Measurements from ENCODE around the gene KCNAB1.

Gene KCNAB1

DNA sequence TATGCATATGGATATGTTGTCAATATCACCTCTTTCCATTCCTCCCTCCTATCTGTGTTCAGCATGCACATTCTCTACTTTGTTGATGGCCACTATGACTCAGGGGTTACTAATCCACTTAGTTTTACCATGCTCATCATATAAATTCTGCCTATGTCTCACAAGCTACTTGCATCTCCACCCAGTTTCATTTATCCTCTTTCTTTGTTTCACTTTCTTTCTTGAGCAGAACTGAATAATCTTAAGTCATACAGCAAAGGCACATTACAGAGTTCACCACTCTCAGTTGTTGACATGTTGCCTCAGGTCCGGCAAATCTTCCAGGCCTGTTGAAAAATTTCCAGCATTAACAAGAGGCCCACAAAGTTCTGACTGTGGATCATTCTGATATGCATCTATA, 363.0 kb downstream of the KCNAB1 start:
- no peak for DNase-seq

DNA sequence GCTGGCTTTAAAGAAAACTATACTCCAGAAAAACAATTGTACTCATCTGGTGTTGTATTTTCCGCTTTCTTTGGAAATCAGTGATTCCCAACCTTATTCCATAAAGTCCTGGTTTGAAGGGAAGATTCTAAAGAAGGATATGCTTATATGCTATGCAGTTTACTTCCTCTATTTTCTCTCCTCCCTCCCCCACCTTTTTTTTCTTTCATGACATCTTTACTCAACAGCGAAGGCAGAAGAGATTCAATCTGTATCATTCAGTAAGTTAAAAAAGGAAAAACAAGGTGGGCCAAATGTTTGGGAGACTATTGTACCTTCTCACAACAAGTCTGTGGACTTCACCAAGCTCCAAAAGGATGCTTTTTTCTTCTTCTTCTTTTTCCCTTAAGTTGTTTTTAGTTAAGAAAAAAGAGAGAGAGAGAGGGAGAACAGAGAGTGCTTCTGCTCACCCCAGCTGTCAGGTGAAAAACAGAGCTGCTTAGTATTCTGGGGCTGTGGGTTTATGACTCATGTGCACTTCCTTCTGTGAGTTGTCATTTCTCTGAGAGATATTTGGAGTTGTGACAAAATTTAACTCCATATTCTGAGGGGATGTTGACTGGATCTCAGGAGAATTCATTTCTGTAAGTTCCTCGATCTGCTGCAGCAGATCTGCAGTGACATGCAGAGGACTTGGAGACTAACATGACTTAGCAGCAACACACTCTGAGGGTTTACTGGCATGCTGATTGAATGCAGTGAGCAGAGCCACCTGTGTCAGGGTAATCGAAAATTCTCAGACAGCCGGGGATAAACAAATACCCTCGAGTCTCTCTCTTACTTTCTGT, 363.8 kb downstream of the KCNAB1 start:
- peak in 14 of 56 donors; percentile 10 to 60 (median 22) for DNase-seq

DNA sequence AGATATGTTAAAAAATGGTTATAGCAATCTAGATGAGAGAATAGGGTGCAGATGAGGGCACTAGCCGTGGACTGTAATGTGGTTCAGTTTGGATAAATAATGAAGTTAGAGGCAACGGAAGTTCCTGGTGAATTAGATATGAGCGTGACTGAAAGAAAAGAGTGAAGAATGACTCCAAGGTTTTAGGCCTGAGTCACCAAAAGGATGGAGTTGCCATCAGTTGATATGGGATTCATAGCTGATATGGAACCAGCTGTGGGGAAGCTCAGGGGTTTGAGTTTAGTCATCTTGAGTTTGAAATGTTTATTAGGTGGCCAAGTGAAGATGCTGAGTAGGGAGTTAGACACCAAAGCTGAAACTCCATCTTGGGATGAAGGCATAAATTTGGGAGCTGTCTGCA, 368.4 kb downstream of the KCNAB1 start:
- DNase-seq = no peak

GRCh38 chr3:156489462-156489911, 369.1 kb downstream of the KCNAB1 start:
- DNase-seq = no peak

- no peak for DNase-seq
Measured at GRCh38 chr3:156491192-156491591, 370.8 kb downstream of the KCNAB1 start.

DNA sequence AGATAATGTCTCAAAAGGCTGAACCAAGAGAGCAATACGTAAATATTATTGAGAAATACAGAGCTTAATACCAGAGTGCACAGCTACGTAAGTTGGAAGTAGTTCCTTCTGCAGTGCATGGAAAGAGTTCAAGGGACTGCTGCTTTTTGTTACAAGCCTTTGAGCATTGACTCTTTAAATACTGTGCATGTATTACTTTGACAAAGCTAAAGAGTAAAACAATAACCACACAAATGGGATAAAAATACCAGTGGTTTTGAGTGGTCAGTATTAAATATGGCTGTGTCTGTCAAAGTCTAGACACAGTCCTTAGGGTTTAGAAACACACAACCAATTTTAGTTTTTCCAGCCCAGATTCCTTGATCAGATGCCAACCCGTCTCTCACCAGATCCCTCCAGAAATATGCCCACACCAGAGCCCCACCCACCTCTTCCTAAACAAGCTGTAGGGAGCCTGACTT, 372.5 kb downstream of the KCNAB1 start:
- DNase-seq = no peak

DNA sequence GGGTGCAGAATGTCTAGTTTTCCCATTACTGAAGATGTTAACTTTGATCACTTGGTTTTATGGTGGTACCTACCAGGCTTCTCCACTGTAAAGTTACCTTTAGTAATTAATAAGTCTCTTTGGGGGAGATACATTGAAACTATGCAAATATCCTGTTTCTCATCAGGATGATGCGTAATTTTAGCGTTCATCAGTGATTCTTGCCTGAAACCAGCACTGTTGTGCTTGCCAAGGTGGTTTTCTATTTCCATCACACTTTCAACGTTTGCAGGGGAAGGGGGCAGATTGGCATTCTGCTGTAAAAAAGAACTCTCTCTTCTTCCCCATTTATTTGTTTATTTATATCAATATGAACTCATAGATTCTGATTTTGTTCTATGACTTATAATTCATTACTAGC, 373.5 kb downstream of the KCNAB1 start:
- no peak for DNase-seq

DNA sequence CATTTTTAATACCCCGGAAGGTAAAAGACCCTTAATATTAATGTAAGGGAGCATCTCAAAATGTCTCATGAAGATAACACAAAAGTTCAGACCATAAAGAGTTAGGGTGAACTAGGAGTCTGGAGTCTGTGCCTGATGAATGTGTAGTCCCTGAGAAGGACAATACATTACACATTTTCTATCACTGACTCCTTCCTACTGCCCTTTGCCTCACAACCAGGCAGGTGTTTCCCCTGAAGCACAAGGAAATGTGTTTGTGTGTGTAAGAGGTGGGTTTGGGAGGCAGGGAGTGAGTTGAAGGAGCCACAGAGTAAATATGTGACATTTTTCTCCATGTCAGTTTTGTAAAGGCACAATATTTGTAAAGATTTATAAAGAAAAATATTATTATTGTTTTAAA, 375.4 kb downstream of the KCNAB1 start:
- no peak for DNase-seq

DNA sequence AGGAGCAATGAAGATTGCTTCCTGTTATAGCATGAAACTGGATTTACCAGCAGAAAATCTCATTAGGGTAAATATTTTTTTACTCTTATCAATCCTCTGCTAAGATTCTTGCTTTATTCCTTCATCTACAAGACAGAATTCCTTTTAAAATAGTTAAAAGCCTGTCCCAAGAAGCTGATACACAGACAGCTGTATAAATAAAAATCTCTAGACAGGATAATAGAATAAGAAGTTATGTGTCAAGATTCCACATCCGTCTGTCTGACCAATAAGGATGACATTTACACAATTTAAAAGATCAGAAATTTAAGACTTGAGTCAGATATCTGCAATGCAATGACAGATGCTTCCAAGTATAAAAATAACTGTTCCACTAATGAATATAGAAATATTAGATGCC, 376.9 kb downstream of the KCNAB1 start:
- DNase-seq = no peak

DNA sequence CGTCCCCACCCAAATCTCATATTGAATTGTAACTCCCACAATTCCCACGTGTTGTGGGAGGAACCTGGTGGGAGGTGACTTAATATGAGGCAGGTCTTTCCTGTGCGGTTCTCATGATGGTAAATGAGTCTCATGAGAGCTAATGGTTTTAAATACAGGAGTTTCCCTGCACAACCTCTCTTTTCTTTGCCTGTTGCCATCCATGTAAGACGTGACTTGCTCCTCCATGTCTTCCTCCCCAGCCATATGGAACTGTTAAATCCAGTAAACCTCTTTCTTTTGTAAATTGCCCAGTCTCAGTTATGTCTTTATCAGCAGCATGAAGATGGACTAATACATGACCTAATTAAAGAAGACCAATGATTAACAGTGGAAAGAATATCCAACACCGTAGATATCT, 377.9 kb downstream of the KCNAB1 start:
- DNase-seq = no peak

GRCh38 chr3:156507285-156507684, 386.9 kb downstream of the KCNAB1 start:
- DNase-seq = no peak

- DNase-seq = peak in 1 of 56 donors; percentile 7
Measured at GRCh38 chr3:156509189-156510174, 389.1 kb downstream of the KCNAB1 start.

DNA sequence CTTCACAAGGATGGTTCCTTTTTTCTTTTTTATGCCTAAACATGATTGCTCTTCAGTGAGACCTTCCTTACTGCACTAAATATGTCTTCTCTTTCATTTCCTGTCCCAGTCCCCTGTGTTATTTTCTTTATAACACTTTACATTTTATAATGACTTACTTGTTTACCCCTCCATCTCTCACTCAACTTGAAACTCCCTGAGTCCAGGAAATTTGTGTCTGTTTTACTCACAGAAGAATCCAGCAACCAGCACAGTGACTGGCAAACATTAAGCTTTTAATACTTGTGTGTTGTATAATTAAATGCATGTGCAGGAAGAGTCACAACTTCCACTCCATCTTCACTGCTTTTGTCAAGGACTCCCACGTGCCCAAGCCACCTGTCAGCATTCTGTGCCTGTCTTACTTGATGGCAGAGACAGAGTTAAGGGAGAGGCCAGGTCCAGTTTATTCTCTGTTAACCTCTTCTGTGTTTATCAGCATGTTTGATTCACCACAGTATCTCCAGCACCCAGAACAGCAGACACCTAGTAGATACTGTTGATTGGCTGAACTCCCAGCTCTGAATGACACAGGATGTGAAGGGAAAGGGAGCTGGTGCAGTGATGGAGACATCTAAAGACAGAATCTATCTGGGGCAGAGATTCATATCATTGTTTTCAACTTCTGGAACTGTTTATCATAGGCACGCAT, 391.8 kb downstream of the KCNAB1 start:
- no peak for DNase-seq

GRCh38 chr3:156513619-156514018, 393.2 kb downstream of the KCNAB1 start:
- no peak for DNase-seq

DNA sequence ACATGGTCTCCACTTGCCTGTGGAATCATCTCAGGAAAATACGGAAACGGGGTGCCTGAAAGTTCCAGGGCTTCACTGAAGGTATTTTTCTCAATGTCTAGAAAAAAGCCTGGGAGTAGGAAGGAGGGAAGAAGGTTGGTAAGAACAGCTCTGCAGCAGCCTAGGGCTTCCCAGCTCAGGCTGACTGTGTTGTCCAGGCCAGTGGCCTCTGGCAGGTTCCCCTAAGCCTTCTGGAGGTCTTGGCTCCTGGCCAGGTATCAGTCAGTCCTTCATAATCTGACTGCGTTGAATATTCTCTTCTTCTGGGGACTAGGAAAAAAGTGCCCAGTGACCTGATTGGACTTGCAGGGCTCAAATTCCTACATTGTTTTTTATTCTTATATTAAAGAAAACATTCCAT, 395.9 kb downstream of the KCNAB1 start:
- peak in 2 of 56 donors; percentile 10 to 51 for DNase-seq

GRCh38 chr3:156516961-156517360, 396.6 kb downstream of the KCNAB1 start:
- DNase-seq = no peak

DNA sequence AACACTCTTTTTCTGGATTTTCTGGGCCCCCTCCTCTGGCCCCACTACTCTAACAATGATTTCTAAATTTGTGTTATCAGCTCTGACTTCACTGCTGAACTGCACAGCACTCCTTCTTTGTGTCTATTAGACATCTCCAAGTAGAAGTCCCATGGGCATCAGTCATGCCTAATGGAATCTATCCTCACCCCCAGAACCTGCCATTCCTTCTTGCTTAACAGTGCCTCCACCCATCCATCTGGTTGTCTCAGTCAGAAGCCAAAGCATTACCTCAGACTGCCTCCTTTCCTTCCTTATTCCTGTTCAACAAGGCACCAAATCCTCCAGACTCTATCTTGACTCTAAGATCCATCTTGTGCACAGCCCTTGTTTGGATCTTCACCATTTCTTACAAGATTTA, 398.3 kb downstream of the KCNAB1 start:
- no peak for DNase-seq

- DNase-seq = no peak
Measured at GRCh38 chr3:156519758-156520162, 399.4 kb downstream of the KCNAB1 start.

GRCh38 chr3:156522673-156523072, 402.3 kb downstream of the KCNAB1 start:
- no peak for DNase-seq

GRCh38 chr3:156525808-156526207, 405.4 kb downstream of the KCNAB1 start:
- no peak for DNase-seq

DNA sequence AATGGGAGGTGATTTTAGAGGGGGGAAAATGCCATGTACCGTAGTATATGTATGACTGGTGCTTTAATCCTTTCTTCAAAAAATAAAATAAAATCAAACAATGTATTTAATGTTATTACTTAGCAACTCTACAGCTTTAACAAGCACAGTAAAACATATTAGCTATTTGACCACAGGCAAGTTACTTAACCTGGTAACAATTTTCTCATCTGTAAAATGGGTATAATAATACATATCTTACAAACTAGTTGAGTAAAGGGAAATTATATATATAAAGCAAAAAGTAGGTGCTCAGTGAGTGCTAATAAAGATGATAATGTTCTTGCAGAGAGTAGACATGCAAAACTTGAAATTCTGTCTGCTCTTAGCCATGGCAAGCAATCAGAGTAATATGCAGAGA, 406.7 kb downstream of the KCNAB1 start:
- no peak for DNase-seq

Measured in nucleus accumbens (tissue), 56 donors.